Transverse colon (tissue), 4 donors: ENCODE measurements around the gene LAMC2. TPM values are rescaled to one million over a fixed set of nuclear protein-coding genes. Genes with fewer than 3 reads are reported as not detected.

Experiments
- DNase-seq: peaks from one replicate; pipeline ENCODE4 v3.0.0-alpha.2; 2019
- H3K27ac ChIP-seq, 4 donors: fragments of 200-600 bp; sonication (generic); 2 replicates each; pipeline ENCODE4 v1.5.1; 2016 to 2018; ENCODE audit warnings: inconsistent platforms in 4 of 4
- H3K27me3 ChIP-seq: fragments of 200-600 bp; sonication (generic); 2 replicates; pipeline ENCODE4 v1.5.1; 2017; ENCODE audit warnings: inconsistent platforms
- H3K36me3 ChIP-seq, 4 donors: fragments of 200-600 bp; sonication (generic); 2 replicates each; pipeline ENCODE4 v1.5.1; 2017 to 2019; ENCODE audit warnings: inconsistent platforms in 4 of 4
- H3K4me1 ChIP-seq, 4 donors: fragments of 200-600 bp; sonication (generic); 2 replicates each; pipeline ENCODE4 v1.5.1; 2017 to 2020; ENCODE audit warnings: inconsistent platforms in 4 of 4
- H3K4me3 ChIP-seq, 4 donors: fragments of 200-600 bp; sonication (generic); 1 replicate in 1 of 4; 2 replicates in 3 of 4; pipeline versions ENCODE4 v1.5.1 to v1.6.1; 2017 to 2019; ENCODE audit warnings: inconsistent platforms in 4 of 4
- H3K9me3 ChIP-seq, 2 donors: fragments of 200-600 bp; sonication (generic); 2 replicates each; pipeline ENCODE4 v1.5.1; 2017 to 2019; ENCODE audit warnings: inconsistent platforms in 2 of 2
- CTCF ChIP-seq, 5 experiments: fragments of 200-600 bp in 3 of 5; fragments of 450-650 bp in 2 of 5; sonication (generic) in 3 of 5; IDR thresholded peaks; 1 replicate in 2 of 5; 2 replicates in 3 of 5; pipeline ENCODE4 v1.5.1; 2016 to 2017; ENCODE audit warnings: antibody characterized with exemption in 5 of 5, inconsistent platforms in 3 of 5, mild to moderate bottlenecking in 2 of 5, moderate library complexity in 1 of 5
- EP300 ChIP-seq: sonication (generic); formaldehyde crosslinking; IDR thresholded peaks from one replicate; pipeline ENCODE4 v1.6.1; 2017; ENCODE audit warnings: antibody characterized with exemption, low read depth
- POLR2A ChIP-seq: fragments of 450-650 bp; IDR thresholded peaks from one replicate; pipeline ENCODE4 v1.6.1; 2016; ENCODE audit warnings: antibody characterized with exemption, mild to moderate bottlenecking, moderate library complexity
- POLR2AphosphoS5 ChIP-seq, 3 donors: sonication (generic); formaldehyde crosslinking; IDR thresholded peaks; one replicate each; pipeline ENCODE4 v1.6.1; 2016; ENCODE audit warnings: antibody characterized with exemption in 3 of 3
- WGBS, 2 donors: methylation state at CpG; one replicate each; pipeline ENCODE4 v1.1.5; 2018; ENCODE audit warnings: low coverage in 1 of 2; 5-methylcytosine and 5-hydroxymethylcytosine counted together
- in situ Hi-C, 4 donors: fragments of 200-750 bp; cut with MboI; loops; one replicate each; pipeline versions ENCODE4 v1.15.0 to v1.15.1; 2017; ENCODE audit warnings: low sequenced_read_pairs in 3 of 4, low pct_ligation_motif_present in 1 of 4, low pct_unique_long_range_greater_than_20kb in 1 of 4
- intact Hi-C: fragments of 100-400 bp; cut with DNase I; formaldehyde crosslinking; loops from one replicate; pipeline ENCODE4 v1.15.1; 2023; ENCODE audit warnings: low total_unique reads
- total RNA-seq, 4 donors: library from RNA; depleted of rRNA; stranded (reverse); fragments of >200 nt; gene quantifications; one replicate each; pipeline ENCODE4 v1.1.0, GENCODE V29; 2016

The LAMC2 gene
- total RNA-seq, 4 donors from 2014 or later = 9.7 to 25.9 (median 16.1) TPM

GRCh38 chr1:183291216-183291762 lies 105.2 kb downstream of the LAMC2 start:
- 13 to 86% methylated on average over 1 to 5 of the region's 5 CpGs for WGBS, 2 donors
- H3K27me3 ChIP-seq = no peaks in the 10 kb centered on the region
- H3K4me3 ChIP-seq = no peak overlapping the region
- TF ChIP-seq POLR2A (no peak), POLR2AphosphoS5 (IDR thresholded peaks at IDR 0.05) (no peak), CTCF (IDR thresholded peaks at IDR 0.05) (no peak), EP300 (no peak)
- peaks cover 0 to 7% (median 3%) of the 10 kb centered on the region in 4 donors for H3K4me1 ChIP-seq
- in situ Hi-C loops (loop anchor here in 1 of 4 donors (25.0 kb wide), 1 partner anchor 246 kb away; no protein-coding TSS in a partner anchor), intact Hi-C loops (no loop called here)
- DNase-seq = no peak
- H3K27ac ChIP-seq = peak overlapping the region; percentile 14 to 58 (median 40)
- H3K9me3 ChIP-seq = no peaks in the 10 kb centered on the region
- H3K36me3 ChIP-seq = no peaks in the 10 kb centered on the region

GRCh38 chr1:183291802-183292514 lies 105.9 kb downstream of the LAMC2 start:
- in situ Hi-C loops = loop anchor here in 1 of 4 donors (25.0 kb wide), 1 partner anchor 245 kb away; no protein-coding TSS in a partner anchor

GRCh38 chr1:183293241-183293640 lies 107.2 kb downstream of the LAMC2 start:
- WGBS, 2 donors = 81 to 100% methylated on average over 3 to 9 of the region's 9 CpGs
- no peak for TF ChIP-seq POLR2A
- TF ChIP-seq EP300 = no peak
- TF ChIP-seq CTCF (IDR thresholded peaks at IDR 0.05) = no peak
- no peak for TF ChIP-seq POLR2AphosphoS5 (IDR thresholded peaks at IDR 0.05)
- Histone ChIP-seq H3K27me3 (no peaks in the 10 kb centered on the region), H3K9me3 (no peaks in the 10 kb centered on the region), H3K4me3 (no peak overlapping the region), H3K36me3 (no peaks in the 10 kb centered on the region), H3K4me1 (peaks cover 0 to 7% (median 0%) of the 10 kb centered on the region in 4 donors), H3K27ac (no peak overlapping the region)
- in situ Hi-C loops (loop anchor here in 1 of 4 donors (25.0 kb wide), 1 partner anchor 244 kb away; no protein-coding TSS in a partner anchor), intact Hi-C loops (no loop called here)
- no peak for DNase-seq

More at GRCh38 chr1:183291802-183292514, 105.9 kb downstream of the LAMC2 start:
- H3K27ac ChIP-seq = peak overlapping the region; percentile 14 to 58 (median 40)
- no peak for DNase-seq
- H3K4me3 ChIP-seq = no peak overlapping the region
- WGBS, 2 donors = 73 to 76% methylated on average over 6 to 11 of the region's 11 CpGs
- H3K4me1 ChIP-seq = peaks cover 0 to 7% (median 2%) of the 10 kb centered on the region in 4 donors
- intact Hi-C loops = no loop called here
- H3K27me3 ChIP-seq = no peaks in the 10 kb centered on the region
- H3K9me3 ChIP-seq = no peaks in the 10 kb centered on the region
- H3K36me3 ChIP-seq = no peaks in the 10 kb centered on the region
- TF ChIP-seq EP300 (peak; percentile 45), POLR2A (no peak), POLR2AphosphoS5 (IDR thresholded peaks at IDR 0.05) (no peak), CTCF (IDR thresholded peaks at IDR 0.05) (no peak)

- Histone ChIP-seq H3K4me1 (peaks cover 0 to 7% (median 0%) of the 10 kb centered on the region in 4 donors), H3K4me3 (no peak overlapping the region), H3K27ac (no peak overlapping the region), H3K9me3 (no peaks in the 10 kb centered on the region), H3K36me3 (no peaks in the 10 kb centered on the region), H3K27me3 (no peaks in the 10 kb centered on the region)
- in situ Hi-C loops (loop anchor here in 1 of 4 donors (25.0 kb wide), 1 partner anchor 243 kb away; no protein-coding TSS in a partner anchor), intact Hi-C loops (no loop called here)
- 100% methylated on average over 1 of the region's 1 CpG; no CpG with 5 or more reads in 1 of the 2 donors for WGBS, 2 donors
- no peak for TF ChIP-seq POLR2AphosphoS5 (IDR thresholded peaks at IDR 0.05)
- TF ChIP-seq EP300 = no peak
- no peak for DNase-seq
Observed at GRCh38 chr1:183293876-183294275, 107.8 kb downstream of the LAMC2 start.

Other genes with a start within 250 kb of the LAMC2 start
- gene SHCBP1L, start 233.1 kb upstream of the LAMC2 start, total RNA-seq = not detected
- 100 to 1,000 TPM in 3 of 4 donors, 10 to 100 TPM in 1; 77.7 to 633 (median 138) TPM for gene LAMC1, start 162.8 kb upstream of the LAMC2 start, total RNA-seq
- gene NMNAT2, start 232.1 kb downstream of the LAMC2 start, total RNA-seq = under 1 TPM in 3 of 4 donors, not detected in 1; 0.20 to 0.48 (median 0.27) TPM